ENCODE data around the gene AP1S3.

Gene AP1S3

GRCh38 chr2:223723954-223724411 is 113.4 kb downstream of the AP1S3 start:
- no peak for DNase-seq
- TF ChIP-seq GATA1 (IDR thresholded peaks at IDR 0.05; ENCODE audit: low read depth, low read length) (no peak), POLR2A (IDR thresholded peaks at IDR 0.05; ENCODE audit: low read length) (no peak)

- TF ChIP-seq GATA1 (IDR thresholded peaks at IDR 0.05; ENCODE audit: low read depth, low read length), result no peak
- no peak for TF ChIP-seq POLR2A (IDR thresholded peaks at IDR 0.05; ENCODE audit: low read length)
- no peak for DNase-seq
Observed at GRCh38 chr2:223722226-223722625, 115.2 kb downstream of the AP1S3 start.

GRCh38 chr2:223721746-223722145 is 115.6 kb downstream of the AP1S3 start:
- TF ChIP-seq GATA1 (IDR thresholded peaks at IDR 0.05; ENCODE audit: low read depth, low read length) (no peak), POLR2A (IDR thresholded peaks at IDR 0.05; ENCODE audit: low read length) (no peak)

GRCh38 chr2:223720367-223720766 is 117.0 kb downstream of the AP1S3 start:
- no peak for TF ChIP-seq POLR2A (IDR thresholded peaks at IDR 0.05; ENCODE audit: low read length)
- TF ChIP-seq GATA1 (IDR thresholded peaks at IDR 0.05; ENCODE audit: low read depth, low read length), result no peak
- no peak for DNase-seq

More at GRCh38 chr2:223721746-223722145, 115.6 kb downstream of the AP1S3 start:
- DNase-seq, result no peak

GRCh38 chr2:223712642-223713041 is 124.7 kb downstream of the AP1S3 start:
- no peak for TF ChIP-seq GATA1 (IDR thresholded peaks at IDR 0.05; ENCODE audit: low read depth, low read length)
- TF ChIP-seq POLR2A (IDR thresholded peaks at IDR 0.05; ENCODE audit: low read length), result no peak
- no peak for DNase-seq

GRCh38 chr2:223711596-223712326 is 125.6 kb downstream of the AP1S3 start:
- TF ChIP-seq GATA1 (IDR thresholded peaks at IDR 0.05; ENCODE audit: low read depth, low read length) (no peak), POLR2A (IDR thresholded peaks at IDR 0.05; ENCODE audit: low read length) (no peak)
- DNase-seq, result no peak
